HG02938 (cell line): ENCODE data around the gene TTC27.
"Not testable (repeated sequence)": the region's sequence is repeated elsewhere in the genome, so short reads cannot be mapped to it uniquely, and the experiment has no call there.

Experiments
- ATAC-seq: cut with Tn5 transposase; IDR thresholded peaks from one replicate; pipeline ENCODE4 v1.9.1; 2021; ENCODE audit warnings: mild to moderate bottlenecking, moderate library complexity; ENCODE audit not compliant: unreplicated experiment

The TTC27 gene

DNA sequence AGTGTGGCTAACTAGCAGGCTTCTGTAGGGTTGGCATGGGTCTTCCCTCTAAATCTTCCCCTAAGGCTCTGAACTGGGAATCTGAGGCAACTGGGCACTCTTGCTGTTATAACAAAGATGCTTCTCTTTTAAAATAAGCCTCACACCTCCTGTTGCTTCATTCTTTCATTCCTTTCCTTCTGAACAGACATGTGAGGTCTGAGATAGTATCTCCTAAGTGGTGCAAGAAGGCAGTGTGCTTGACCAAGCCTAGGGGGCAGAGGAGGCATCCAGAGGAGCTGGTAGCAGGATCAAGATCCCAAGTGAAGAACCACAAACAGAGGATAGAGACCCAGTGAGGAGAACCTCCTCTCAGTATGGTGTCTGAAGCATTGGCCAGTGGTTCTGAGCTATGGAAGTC, 90.9 kb downstream of the TTC27 start:
- no peak for ATAC-seq

GRCh38 chr2:32719430-32719829, 91.6 kb downstream of the TTC27 start:
- no peak for ATAC-seq

- no peak for ATAC-seq
Measured at GRCh38 chr2:32719933-32720716, 92.3 kb downstream of the TTC27 start.

DNA sequence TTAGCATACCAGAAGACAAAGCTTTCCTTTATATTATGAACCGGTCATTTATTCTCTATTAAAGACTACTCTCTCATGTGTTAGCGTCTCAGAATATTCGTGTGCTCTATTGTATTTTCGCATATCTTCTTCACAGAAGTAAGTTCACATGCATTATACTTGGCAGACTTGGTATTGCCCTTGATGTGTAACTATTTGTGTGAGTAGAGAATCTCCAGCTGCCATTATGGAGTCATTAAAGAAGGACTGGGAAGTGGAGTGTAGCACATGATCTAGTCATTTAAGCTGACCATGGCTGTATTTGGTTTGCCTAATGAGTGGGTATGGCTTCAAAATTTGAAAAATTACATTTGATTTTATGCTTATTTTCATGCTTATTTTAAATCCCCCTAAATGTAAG, 92.9 kb downstream of the TTC27 start:
- no peak for ATAC-seq

DNA sequence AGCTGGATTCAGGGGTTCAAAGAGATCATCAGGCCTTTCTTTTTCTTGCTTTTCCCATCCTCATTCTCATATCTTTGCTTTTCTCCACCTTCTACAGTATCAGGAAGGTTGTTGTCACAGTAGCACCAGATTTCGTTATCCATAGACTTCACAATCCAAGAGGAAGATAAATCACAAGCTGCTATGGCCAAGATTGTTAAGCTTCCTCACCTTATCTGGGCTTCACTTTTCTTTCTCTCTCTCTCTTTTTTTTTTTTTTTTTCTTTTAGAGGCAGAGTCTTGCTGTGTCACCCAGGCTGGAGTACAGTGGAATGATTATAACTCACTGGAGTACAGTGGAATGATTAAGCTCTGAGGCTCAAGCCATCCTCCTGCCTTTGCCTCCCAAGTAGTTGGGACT, 93.5 kb downstream of the TTC27 start:
- ATAC-seq = no peak

- ATAC-seq = no peak
Measured at GRCh38 chr2:32723467-32724079, 95.7 kb downstream of the TTC27 start.

DNA sequence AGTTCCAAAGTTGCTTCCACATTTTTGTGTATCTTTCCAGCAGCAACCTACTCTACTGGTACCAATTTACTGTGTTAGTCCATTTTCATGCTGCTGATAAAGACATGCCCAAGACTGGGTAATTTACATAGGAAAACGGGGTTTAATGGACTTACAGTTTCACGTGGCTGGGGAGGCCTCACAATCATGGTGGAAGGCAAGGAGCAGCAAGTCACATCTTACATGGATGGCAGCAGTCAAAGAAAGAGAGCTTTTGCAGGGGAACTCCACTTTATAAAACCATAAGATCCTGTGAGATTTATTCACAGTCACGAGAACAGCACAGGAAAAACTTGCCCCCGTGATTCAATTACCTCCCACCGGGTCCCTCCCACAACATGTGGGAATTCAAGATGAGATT, 98.8 kb downstream of the TTC27 start:
- not testable (repeated sequence) for ATAC-seq

GRCh38 chr2:32727157-32727556, 99.3 kb downstream of the TTC27 start:
- no peak for ATAC-seq

GRCh38 chr2:32730958-32731357, 103.1 kb downstream of the TTC27 start:
- not testable (repeated sequence) for ATAC-seq

DNA sequence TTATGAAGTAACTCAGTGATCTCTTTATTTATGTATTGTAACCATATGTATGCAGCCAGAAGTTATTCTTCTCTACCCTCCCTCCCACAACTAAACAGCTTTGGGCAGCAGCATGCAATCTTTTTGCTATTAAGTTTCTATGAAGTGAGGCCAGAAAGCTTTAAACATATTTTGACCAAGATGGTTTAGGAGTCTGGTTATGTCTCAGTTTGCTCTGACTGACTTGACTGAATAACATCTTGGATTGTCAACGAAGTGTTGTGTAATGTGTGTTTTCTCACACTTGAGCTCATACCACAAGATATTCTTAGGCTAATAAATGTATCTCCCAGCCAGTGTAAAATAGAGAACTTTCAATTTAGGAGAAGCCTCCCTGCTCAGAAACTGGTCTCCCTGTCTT, 104.3 kb downstream of the TTC27 start:
- no peak for ATAC-seq

GRCh38 chr2:32732912-32733472, 105.1 kb downstream of the TTC27 start:
- no peak for ATAC-seq

DNA sequence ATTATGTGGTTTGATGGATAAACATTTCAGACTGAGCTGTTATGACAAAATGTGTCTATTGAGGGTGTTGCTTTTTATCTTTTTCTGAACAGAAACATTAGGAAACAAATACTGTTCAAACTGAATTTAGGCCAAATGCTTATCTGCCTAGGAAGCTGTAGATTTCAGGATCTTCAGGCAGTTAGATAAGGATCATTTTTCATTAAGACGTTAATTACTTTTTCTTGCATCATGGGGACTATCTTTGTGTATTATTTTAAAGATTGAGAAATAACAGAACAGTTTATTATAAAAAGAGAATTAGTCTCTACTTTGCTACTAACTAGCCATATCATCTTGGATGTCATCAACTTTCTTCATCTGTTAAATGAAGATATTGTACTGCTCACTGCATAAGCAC, 107.5 kb downstream of the TTC27 start:
- ATAC-seq = no peak

GRCh38 chr2:32738939-32739338, 111.1 kb downstream of the TTC27 start:
- ATAC-seq = no peak

DNA sequence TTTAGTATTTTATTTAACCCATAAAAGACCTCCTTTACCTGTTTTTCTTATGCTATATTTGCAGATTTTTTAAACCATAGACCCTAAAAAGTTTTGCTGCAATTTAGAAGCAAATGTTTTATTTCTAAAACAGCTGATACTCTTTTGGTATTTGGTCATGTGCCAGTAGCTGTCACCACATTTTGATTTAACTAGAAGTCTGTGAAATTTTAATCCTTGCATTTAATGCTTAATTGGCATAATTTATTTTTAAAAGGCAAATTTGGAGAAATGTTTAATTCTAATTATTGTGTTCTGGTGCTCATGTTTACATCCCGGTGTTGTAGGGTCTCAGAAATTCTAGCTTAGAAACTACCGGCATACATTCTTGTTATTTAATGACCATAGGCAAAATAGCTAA, 111.8 kb downstream of the TTC27 start:
- ATAC-seq = no peak

- no peak for ATAC-seq
Measured at GRCh38 chr2:32741575-32741974, 113.7 kb downstream of the TTC27 start.

- no peak for ATAC-seq
Measured at GRCh38 chr2:32742376-32742775, 114.5 kb downstream of the TTC27 start.

GRCh38 chr2:32743480-32744236, 115.8 kb downstream of the TTC27 start:
- no peak for ATAC-seq

DNA sequence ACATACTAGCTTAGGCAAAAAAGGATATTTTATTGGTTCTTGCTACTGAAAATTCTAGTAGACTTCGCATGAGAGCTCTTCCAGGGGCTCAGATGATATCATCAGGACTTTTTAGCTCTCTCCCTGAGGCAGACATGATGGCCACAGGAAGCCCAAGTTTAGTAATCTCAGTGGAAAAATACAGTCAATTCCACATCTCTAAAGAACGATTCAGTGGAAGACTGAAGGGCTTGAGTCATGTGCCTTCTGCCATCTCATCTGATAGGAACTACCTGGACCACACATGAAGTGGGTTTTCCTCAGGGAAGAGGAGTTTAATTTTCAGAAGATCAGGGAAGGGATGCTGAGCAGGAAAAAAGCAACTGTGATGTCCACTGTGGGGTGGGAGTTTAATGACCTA, 117.3 kb downstream of the TTC27 start:
- ATAC-seq = no peak

DNA sequence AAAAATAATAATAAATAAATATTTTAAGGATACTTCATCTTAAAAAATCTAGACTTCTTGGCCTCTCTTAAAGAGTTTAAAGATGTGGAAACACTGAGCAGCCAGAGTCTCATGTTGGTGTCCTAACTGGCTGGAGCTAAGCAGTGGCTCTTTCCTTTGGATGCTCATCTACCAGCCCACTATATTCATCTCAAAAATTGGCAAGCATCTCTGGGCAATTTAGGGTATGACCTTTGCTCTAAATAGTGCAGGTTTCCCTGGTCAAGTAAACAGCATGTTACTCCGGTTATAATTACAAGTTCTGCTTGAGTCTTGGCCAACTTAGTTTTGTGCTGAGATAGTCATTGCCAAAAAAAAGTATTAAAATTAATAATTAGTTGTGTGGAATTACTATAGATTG, 117.8 kb downstream of the TTC27 start:
- ATAC-seq = no peak

DNA sequence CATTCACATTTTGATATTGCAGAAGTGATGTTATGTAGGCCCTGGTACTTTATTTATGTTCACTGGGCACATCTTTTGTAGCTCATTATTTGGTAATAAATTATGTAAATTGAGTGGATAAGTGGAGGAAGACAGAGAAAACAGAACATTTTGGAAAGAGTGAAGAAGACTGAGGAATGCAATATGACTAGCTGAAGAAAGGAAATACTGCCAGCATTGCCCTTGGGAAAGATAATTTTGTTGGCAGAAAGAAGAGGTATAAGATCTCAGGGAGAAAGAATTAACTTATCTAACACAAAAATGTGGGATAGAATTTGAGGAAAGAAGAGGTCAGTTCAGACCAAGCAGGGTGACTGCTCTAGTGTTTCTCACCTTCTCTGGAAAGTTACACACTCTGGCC, 118.8 kb downstream of the TTC27 start:
- no peak for ATAC-seq

- no peak for ATAC-seq
Measured at GRCh38 chr2:32748158-32748557, 120.3 kb downstream of the TTC27 start.

- no peak for ATAC-seq
Measured at GRCh38 chr2:32750880-32751279, 123.0 kb downstream of the TTC27 start.
